Panc1 (cell line): Measurements from ENCODE around the gene IL21R. TPM values are rescaled to one million over a fixed set of nuclear protein-coding genes. Genes with fewer than 3 reads are reported as not detected.

ENCODE experiments used
- ATAC-seq: fragments of 200-7000 bp; cut with Tn5 transposase; 2 replicates; pipeline ENCODE4 v1.9.1; 2020; ENCODE audit warnings: mild to moderate bottlenecking, moderate library complexity
- BruUV-seq: library from RNA; stranded (reverse); fragments of 400-500 nt; replicated peaks from 2 replicates; lab custom pipeline; 2021; lab: Mats Ljungman, UMichigan
- CTCF ChIA-PET: fragments of 300-600 bp; sonication (Branson Sonifier 250); formaldehyde crosslinking; loops from one replicate; lab custom pipeline; 2022; ENCODE audit warnings: antibody characterized with exemption; lab: Charles Lee
- POLR2A ChIA-PET: fragments of 300-600 bp; sonication (Branson Sonifier 250); formaldehyde crosslinking; loops from one replicate; lab custom pipeline; 2022; ENCODE audit warnings: antibody characterized with exemption; lab: Charles Lee
- DNase-seq: peaks from one replicate; pipeline ENCODE4 v3.0.0-alpha.2; 2010; ENCODE audit warnings: low read depth, low spot score
- H3K27ac ChIP-seq: 2 replicates; pipeline ENCODE4 v1.5.1; 2011; ENCODE audit warnings: mild to moderate bottlenecking, low read length, inconsistent platforms
- H3K27me3 ChIP-seq: fragments of 200-500 bp; sonication (Bioruptor generic); 2 replicates; pipeline ENCODE4 v1.6.0; 2014; ENCODE audit warnings: low read length, inconsistent platforms; ENCODE audit not compliant: control insufficient read depth, insufficient read depth
- H3K36me3 ChIP-seq: fragments of 200-500 bp; sonication (Bioruptor generic); 2 replicates; pipeline ENCODE4 v1.5.1; 2014; ENCODE audit warnings: inconsistent platforms, mild to moderate bottlenecking, low read length, moderate library complexity; ENCODE audit not compliant: control insufficient read depth, insufficient read depth
- H3K4me1 ChIP-seq: 2 replicates; pipeline ENCODE4 v1.5.1; 2011; ENCODE audit warnings: inconsistent platforms, mild to moderate bottlenecking, low read length, moderate library complexity; ENCODE audit not compliant: control insufficient read depth, insufficient read depth
- H3K4me3 ChIP-seq, 2 experiments: 2 replicates each; pipeline ENCODE4 v1.5.1; 2011 to 2012; ENCODE audit warnings: low read depth in 2 of 2, low read length in 2 of 2, mild to moderate bottlenecking in 2 of 2, inconsistent platforms in 1 of 2, moderate library complexity in 1 of 2
- H3K9me3 ChIP-seq: fragments of 200-500 bp; sonication (Bioruptor generic); 2 replicates; pipeline ENCODE4 v1.5.1; 2014; ENCODE audit warnings: low read depth, mild to moderate bottlenecking, inconsistent platforms, low read length, moderate library complexity; ENCODE audit not compliant: control insufficient read depth, insufficient read depth
- POLR2AphosphoS5 ChIP-seq: IDR thresholded peaks from 2 replicates; pipeline ENCODE4 v1.6.1; 2012; ENCODE audit warnings: mild to moderate bottlenecking, low read depth, low read length, moderate library complexity
- SIN3A ChIP-seq: IDR thresholded peaks from 2 replicates; pipeline ENCODE4 v1.6.1; 2012; ENCODE audit warnings: low read depth, mild to moderate bottlenecking, low read length, moderate library complexity, borderline replicate concordance; ENCODE audit not compliant: insufficient read depth
- TCF7L2 ChIP-seq: IDR thresholded peaks from 2 replicates; pipeline ENCODE4 v1.6.1; 2011; ENCODE audit warnings: mild to moderate bottlenecking, low read depth, low read length, inconsistent platforms
- in situ Hi-C: cut with HindIII; loops from 2 replicates; pipeline ENCODE4 v1.10.0; 2016; ENCODE audit warnings: low sequenced_read_pairs, low pct_unique_long_range_greater_than_20kb
- intact Hi-C: fragments of 100-400 bp; cut with micrococcal nuclease; formaldehyde crosslinking; loops from one replicate; pipeline ENCODE4 v1.10.0; 2022; ENCODE audit not compliant: unreplicated experiment
- total RNA-seq: library from RNA; stranded (reverse); gene quantifications from one replicate; pipeline ENCODE4 v1.2.1, GENCODE V29; 2021; ENCODE audit not compliant: unreplicated experiment
- TF ChIP-seq, protein P1 (sequence below): fragments of 450-650 bp; IDR thresholded peaks from 2 replicates; pipeline ENCODE4 v1.5.1; 2017; ENCODE audit warnings: mild to moderate bottlenecking
- TF ChIP-seq, protein P2 (sequence below), 2 experiments: IDR thresholded peaks; 2 replicates each; pipeline ENCODE4 v1.6.1; 2011 to 2012; ENCODE audit warnings: low read depth in 2 of 2, control low read depth in 1 of 2, low read length in 1 of 2, mild to moderate bottlenecking in 1 of 2, moderate library complexity in 1 of 2; ENCODE audit not compliant: insufficient read depth in 1 of 2

IL21R gene
- total RNA-seq, 1 experiment from 2014 or later = 0.10 TPM

DNA sequence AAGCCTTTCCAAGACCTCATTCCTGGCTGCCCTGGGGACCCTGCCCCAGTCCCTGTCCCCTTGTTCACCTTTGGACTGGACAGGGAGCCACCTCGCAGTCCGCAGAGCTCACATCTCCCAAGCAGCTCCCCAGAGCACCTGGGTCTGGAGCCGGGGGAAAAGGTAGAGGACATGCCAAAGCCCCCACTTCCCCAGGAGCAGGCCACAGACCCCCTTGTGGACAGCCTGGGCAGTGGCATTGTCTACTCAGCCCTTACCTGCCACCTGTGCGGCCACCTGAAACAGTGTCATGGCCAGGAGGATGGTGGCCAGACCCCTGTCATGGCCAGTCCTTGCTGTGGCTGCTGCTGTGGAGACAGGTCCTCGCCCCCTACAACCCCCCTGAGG lies 38.7 kb upstream of the IL21R start:
- no TSS peak for BruUV-seq
- ChIA-PET CTCF (no interaction called here), POLR2A (interaction anchor here (0.6 kb wide), 1 partner anchor 842 kb away, joined by 4 read pairs; no protein-coding TSS in a partner anchor)
- no peaks in the 10 kb centered on the region for H3K9me3 ChIP-seq
- TF ChIP-seq SIN3A = no peak
- no peak for TF ChIP-seq TCF7L2
- TF ChIP-seq, protein P1, sequence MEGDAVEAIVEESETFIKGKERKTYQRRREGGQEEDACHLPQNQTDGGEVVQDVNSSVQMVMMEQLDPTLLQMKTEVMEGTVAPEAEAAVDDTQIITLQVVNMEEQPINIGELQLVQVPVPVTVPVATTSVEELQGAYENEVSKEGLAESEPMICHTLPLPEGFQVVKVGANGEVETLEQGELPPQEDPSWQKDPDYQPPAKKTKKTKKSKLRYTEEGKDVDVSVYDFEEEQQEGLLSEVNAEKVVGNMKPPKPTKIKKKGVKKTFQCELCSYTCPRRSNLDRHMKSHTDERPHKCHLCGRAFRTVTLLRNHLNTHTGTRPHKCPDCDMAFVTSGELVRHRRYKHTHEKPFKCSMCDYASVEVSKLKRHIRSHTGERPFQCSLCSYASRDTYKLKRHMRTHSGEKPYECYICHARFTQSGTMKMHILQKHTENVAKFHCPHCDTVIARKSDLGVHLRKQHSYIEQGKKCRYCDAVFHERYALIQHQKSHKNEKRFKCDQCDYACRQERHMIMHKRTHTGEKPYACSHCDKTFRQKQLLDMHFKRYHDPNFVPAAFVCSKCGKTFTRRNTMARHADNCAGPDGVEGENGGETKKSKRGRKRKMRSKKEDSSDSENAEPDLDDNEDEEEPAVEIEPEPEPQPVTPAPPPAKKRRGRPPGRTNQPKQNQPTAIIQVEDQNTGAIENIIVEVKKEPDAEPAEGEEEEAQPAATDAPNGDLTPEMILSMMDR = no peak
- TF ChIP-seq, protein P2, sequence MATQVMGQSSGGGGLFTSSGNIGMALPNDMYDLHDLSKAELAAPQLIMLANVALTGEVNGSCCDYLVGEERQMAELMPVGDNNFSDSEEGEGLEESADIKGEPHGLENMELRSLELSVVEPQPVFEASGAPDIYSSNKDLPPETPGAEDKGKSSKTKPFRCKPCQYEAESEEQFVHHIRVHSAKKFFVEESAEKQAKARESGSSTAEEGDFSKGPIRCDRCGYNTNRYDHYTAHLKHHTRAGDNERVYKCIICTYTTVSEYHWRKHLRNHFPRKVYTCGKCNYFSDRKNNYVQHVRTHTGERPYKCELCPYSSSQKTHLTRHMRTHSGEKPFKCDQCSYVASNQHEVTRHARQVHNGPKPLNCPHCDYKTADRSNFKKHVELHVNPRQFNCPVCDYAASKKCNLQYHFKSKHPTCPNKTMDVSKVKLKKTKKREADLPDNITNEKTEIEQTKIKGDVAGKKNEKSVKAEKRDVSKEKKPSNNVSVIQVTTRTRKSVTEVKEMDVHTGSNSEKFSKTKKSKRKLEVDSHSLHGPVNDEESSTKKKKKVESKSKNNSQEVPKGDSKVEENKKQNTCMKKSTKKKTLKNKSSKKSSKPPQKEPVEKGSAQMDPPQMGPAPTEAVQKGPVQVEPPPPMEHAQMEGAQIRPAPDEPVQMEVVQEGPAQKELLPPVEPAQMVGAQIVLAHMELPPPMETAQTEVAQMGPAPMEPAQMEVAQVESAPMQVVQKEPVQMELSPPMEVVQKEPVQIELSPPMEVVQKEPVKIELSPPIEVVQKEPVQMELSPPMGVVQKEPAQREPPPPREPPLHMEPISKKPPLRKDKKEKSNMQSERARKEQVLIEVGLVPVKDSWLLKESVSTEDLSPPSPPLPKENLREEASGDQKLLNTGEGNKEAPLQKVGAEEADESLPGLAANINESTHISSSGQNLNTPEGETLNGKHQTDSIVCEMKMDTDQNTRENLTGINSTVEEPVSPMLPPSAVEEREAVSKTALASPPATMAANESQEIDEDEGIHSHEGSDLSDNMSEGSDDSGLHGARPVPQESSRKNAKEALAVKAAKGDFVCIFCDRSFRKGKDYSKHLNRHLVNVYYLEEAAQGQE (IDR thresholded peaks at IDR 0.05; ENCODE audit: insufficient read depth in 1 of 2, low read depth in 2 of 2, low read length in 1 of 2) = no peak
- H3K27ac ChIP-seq = no peak overlapping the region
- H3K4me1 ChIP-seq = peaks cover 5% of the 10 kb centered on the region; the same call in 1 of the 2 replicates
- intact Hi-C loops = no loop called here
- in situ Hi-C loops = no loop called here
- H3K27me3 ChIP-seq = no peaks in the 10 kb centered on the region
- H3K4me3 ChIP-seq = no peak overlapping the region
- no peak for ATAC-seq
- no peaks in the 10 kb centered on the region for H3K36me3 ChIP-seq
- DNase-seq = no peak

DNA sequence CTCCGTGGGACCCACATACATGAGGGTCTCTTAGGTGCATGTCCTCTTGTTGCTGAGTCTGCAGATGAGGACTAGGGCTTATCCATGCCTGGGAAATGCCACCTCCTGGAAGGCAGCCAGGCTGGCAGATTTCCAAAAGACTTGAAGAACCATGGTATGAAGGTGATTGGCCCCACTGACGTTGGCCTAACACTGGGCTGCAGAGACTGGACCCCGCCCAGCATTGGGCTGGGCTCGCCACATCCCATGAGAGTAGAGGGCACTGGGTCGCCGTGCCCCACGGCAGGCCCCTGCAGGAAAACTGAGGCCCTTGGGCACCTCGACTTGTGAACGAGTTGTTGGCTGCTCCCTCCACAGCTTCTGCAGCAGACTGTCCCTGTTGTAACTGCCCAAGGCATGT lies 38.2 kb upstream of the IL21R start:
- no peak for TF ChIP-seq TCF7L2
- TF ChIP-seq, protein P1 = no peak
- no peak for TF ChIP-seq SIN3A
- TF ChIP-seq POLR2AphosphoS5 = no peak
- TF ChIP-seq, protein P2 (IDR thresholded peaks at IDR 0.05; ENCODE audit: insufficient read depth in 1 of 2, low read depth in 2 of 2, low read length in 1 of 2) = no peak
- Histone ChIP-seq H3K4me1 (peaks cover 5% of the 10 kb centered on the region; the same call in 1 of the 2 replicates), H3K36me3 (no peaks in the 10 kb centered on the region), H3K27me3 (no peaks in the 10 kb centered on the region), H3K9me3 (no peaks in the 10 kb centered on the region), H3K27ac (no peak overlapping the region), H3K4me3 (no peak overlapping the region)
- ATAC-seq (no peak), DNase-seq (no peak)
- no TSS peak for BruUV-seq
- in situ Hi-C loops (no loop called here), intact Hi-C loops (no loop called here)
- ChIA-PET CTCF (no interaction called here), POLR2A (interaction anchor here (0.6 kb wide), 1 partner anchor 843 kb away, joined by 4 read pairs; no protein-coding TSS in a partner anchor)
